ENCODE results near the gene ITPR3. TPM values are rescaled to one million over a fixed set of nuclear protein-coding genes. Genes with fewer than 3 reads are reported as not detected.

The ITPR3 gene
- 9.0 and 11.4 TPM in 2 replicates for total RNA-seq (2014; rRNA removed; shearing (Covaris generic))

DNA sequence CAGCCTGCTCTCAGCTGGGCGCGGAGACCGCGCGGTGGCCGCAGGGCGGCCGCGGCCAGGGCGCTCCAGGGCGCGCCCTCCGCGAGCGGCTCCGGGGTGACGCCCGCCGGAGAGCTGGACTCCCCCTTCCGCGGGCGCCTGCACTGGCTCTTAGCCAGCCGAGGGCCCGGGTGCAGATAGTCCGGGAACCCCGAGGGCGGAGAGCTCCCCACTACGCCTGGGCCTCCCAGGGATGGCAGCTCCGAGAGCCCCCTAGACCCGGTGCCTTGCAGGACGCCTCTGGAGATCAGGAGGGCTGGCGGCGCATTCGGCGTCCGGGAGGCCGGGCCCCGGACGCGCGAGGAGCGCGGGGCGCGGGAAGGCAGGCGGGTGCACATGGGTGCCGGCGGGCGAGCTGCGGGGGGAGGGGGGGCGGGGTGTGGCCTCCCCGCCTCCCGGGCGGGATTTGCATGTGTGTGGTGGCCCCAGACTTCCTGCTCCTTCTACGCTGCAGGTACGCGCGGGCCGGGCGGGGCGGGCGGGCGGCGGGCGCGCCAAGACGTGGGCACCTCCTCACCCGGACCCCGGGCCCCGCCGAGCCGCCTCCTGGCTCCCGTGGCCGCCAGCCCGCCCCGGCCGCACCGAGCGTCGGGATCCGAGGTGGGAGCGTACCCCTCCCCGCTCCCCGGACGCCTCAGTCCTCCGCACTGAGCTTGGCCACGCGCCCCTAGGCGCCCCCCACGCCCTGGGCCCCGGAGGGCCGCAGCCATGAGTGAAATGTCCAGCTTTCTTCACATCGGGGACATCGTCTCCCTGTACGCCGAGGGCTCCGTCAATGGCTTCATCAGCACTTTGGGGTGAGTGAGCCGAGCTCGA is at the start of gene ITPR3:
Gene ITPR3, plus strand, starts transcription at position 467 of the 855 bp plus-strand sequence. Its CDS starts 281 bp downstream, at position 748.
- peak in 1 of 2 experiments; percentile 73 for DNase-seq (ENCODE audit: low read depth in 1 of 2, low spot score in 2 of 2)
- peak within 1 kb of the TSS; percentile 36 for H3K27ac ChIP-seq
- peaks cover 18% of the 10 kb centered on the region for H3K4me1 ChIP-seq (replicated peaks)
- peaks cover 14% of the 10 kb centered on the region for H3K36me3 ChIP-seq
- no peaks in the 10 kb centered on the region for H3K27me3 ChIP-seq (replicated peaks)
- H3K4me3 ChIP-seq: peak within 1 kb of the TSS; percentile 75
- no peaks in the 10 kb centered on the region for H3K9me3 ChIP-seq (replicated peaks)

DNA sequence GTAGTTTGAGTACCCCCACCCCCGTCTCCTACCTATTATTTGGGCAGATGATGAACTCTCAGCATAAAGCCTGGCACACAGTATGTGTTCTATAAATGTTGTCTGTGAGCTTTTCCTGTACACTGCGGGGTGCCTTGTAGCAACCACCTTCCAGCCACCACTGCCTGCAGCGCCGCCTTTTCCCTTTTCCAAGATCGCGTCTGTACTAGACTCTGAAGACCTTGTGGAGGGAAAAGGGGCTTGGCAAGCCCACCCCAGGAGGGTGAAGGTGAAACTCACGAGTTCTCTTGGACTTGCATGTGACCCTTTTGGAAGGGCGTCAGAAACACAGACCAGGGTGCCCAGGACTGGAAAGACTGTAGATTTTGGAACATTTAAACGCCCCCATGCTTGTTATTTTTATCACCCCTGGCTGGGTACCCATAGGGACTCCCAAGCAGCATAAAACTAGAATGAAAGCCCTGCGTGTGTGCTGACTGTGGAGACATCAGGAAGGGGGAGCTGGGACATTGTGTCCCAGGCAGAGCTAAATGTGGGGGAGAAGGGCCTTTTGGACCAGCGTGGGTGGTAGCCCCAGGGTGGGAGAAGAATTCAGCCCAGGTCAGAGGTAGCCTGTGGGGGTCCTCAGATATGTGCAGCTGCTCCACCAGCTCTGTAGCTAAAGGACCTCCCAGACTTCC is 49.3 kb upstream of the ITPR3 start:
- Histone ChIP-seq H3K27ac (0 out of 2 replicates have a peak overlapping the region, but pooled peaks have one; percentile 20), H3K4me3 (peak overlapping the region; percentile 40), H3K4me1 (replicated peaks) (peaks cover 7% of the 10 kb centered on the region; the same call in 1 of the 2 replicates), H3K36me3 (peaks cover 27% of the 10 kb centered on the region), H3K9me3 (replicated peaks) (no peaks in the 10 kb centered on the region), H3K27me3 (replicated peaks) (no peaks in the 10 kb centered on the region)
- no peak for DNase-seq (ENCODE audit: low read depth in 1 of 2, low spot score in 2 of 2)

DNA sequence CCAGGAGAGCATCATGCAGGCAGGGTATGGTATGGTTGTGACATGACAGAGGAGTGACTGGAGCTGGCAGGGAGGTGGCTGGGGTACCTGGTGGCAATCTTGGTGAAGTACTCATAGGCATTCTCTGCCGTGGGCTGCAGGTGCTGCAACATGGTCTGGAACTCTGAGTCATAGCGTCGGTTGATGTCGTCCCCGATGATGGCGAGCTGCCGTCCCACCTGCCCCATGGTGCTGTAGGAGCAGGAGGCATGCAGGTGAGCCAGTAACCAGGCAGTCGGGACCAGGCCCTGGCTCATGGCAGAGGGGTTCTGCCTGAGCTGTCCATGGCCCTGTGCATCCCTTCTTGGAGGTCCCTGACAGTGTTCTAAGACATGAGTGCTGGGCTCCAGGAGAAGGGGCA is 45.9 kb upstream of the ITPR3 start:
- H3K27ac ChIP-seq: no peak overlapping the region
- no peaks in the 10 kb centered on the region for H3K27me3 ChIP-seq (replicated peaks)

DNA sequence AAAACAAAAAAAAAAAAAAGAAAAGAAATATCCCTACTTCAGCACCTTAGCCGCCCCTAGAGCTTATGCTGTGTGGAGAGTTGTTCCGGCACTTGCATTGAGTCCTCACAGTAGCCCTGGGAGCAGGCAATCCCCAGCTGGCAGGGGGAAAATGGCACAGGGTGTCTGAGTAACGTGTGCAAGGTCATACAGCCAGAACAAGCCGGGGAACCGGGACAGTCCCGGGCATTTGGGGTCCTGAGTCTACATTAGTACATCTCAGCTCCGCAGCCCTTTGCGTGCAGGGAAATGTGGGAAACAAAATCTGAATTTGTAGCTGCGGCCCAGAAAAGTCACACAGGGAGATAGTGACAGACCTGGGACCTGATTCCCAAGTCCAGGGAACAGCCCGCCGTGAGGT is 44.5 kb upstream of the ITPR3 start:
- H3K27me3 ChIP-seq (replicated peaks): no peaks in the 10 kb centered on the region
- no peak overlapping the region for H3K4me3 ChIP-seq
- no peaks in the 10 kb centered on the region for H3K9me3 ChIP-seq (replicated peaks)
- no peak for DNase-seq (ENCODE audit: low read depth in 1 of 2, low spot score in 2 of 2)
- H3K27ac ChIP-seq: no peak overlapping the region
- peaks cover 52% of the 10 kb centered on the region for H3K36me3 ChIP-seq
- H3K4me1 ChIP-seq (replicated peaks): peaks cover 13% of the 10 kb centered on the region

More for the DNA sequence above, 45.9 kb upstream of the ITPR3 start:
- Histone ChIP-seq H3K36me3 (peaks cover 52% of the 10 kb centered on the region), H3K9me3 (replicated peaks) (no peaks in the 10 kb centered on the region), H3K4me3 (no peak overlapping the region), H3K4me1 (replicated peaks) (peaks cover 14% of the 10 kb centered on the region)
- no peak for DNase-seq (ENCODE audit: low read depth in 1 of 2, low spot score in 2 of 2)

- H3K4me3 ChIP-seq: no peak overlapping the region
- H3K27me3 ChIP-seq (replicated peaks): no peaks in the 10 kb centered on the region
- no peaks in the 10 kb centered on the region for H3K9me3 ChIP-seq (replicated peaks)
- no peak for DNase-seq (ENCODE audit: low read depth in 1 of 2, low spot score in 2 of 2)
- peaks cover 13% of the 10 kb centered on the region for H3K4me1 ChIP-seq (replicated peaks)
- peaks cover 52% of the 10 kb centered on the region for H3K36me3 ChIP-seq
- H3K27ac ChIP-seq: no peak overlapping the region
Observed at GRCh38 chr6:33577106-33577535, 44.0 kb upstream of the ITPR3 start.

DNA sequence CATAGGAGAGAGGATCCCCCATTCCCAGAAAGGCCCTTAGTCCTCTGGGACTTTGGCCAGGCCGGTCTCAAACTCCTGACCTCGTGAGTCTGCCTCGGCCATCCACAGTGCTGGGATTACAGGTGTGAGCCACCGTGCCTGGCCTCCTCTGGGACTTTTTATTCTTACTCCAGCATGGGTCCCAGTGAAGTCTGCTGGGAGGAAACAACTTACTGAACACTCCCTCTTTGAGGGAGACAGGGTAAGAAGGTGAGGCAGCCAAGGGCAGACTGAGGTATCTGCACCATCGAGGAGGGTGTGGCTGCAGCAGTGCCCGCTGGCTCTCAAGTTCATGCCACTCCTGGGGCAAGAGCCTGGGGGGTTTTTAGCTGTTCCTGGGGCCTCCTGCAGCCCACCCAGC is 43.4 kb upstream of the ITPR3 start:
- peaks cover 13% of the 10 kb centered on the region for H3K4me1 ChIP-seq (replicated peaks)
- H3K27ac ChIP-seq: no peak overlapping the region
- no peak for DNase-seq (ENCODE audit: low read depth in 1 of 2, low spot score in 2 of 2)
- H3K9me3 ChIP-seq (replicated peaks): no peaks in the 10 kb centered on the region
- no peak overlapping the region for H3K4me3 ChIP-seq
- no peaks in the 10 kb centered on the region for H3K27me3 ChIP-seq (replicated peaks)
- peaks cover 52% of the 10 kb centered on the region for H3K36me3 ChIP-seq

DNA sequence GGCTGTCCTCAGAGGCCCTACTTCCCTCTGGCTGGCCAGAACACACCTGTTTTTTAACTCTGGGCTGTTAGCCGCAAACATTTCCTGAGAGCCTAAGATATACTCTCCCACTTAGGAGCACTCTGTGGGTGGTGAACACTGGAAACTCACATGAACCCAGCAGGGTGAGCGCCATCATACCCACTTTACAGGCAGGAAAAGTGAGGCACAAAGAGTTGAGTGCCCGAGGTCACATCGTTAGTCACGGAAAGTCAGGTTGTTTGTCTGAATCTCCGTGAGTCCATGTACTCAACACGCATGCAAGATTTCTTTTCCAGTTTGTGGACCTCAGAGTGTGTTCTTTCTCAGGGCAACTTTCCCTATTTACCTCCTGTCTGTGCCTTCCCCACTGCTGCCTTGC is 43.0 kb upstream of the ITPR3 start:
- Histone ChIP-seq H3K4me1 (replicated peaks) (peaks cover 13% of the 10 kb centered on the region), H3K4me3 (no peak overlapping the region), H3K27ac (no peak overlapping the region), H3K27me3 (replicated peaks) (no peaks in the 10 kb centered on the region), H3K36me3 (peaks cover 52% of the 10 kb centered on the region), H3K9me3 (replicated peaks) (no peaks in the 10 kb centered on the region)
- no peak for DNase-seq (ENCODE audit: low read depth in 1 of 2, low spot score in 2 of 2)

DNA sequence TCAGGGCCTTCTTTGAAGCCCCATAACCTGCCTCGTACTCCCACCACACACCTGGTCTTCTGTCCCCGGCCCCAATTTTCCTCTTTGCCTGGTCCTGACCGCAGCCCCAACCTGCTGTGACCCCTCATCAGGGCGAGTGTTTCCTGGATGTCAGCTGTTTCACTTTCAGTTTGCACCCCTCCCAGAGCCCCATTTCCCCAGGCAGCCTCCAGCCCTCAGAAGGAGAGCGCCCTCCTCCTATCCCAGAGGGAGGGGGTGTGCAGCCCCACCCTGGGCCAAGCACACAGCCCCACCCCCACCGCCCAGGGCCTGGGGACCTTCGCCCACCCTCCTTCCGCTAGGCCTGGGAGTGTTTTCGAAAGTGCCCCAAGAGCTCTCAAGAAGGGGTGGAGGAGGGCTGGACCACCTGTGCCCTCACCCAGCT is 42.5 kb upstream of the ITPR3 start:
- H3K36me3 ChIP-seq: peaks cover 52% of the 10 kb centered on the region
- DNase-seq (ENCODE audit: low read depth in 1 of 2, low spot score in 2 of 2): no peak
- peaks cover 13% of the 10 kb centered on the region for H3K4me1 ChIP-seq (replicated peaks)
- no peaks in the 10 kb centered on the region for H3K9me3 ChIP-seq (replicated peaks)
- H3K27me3 ChIP-seq (replicated peaks): no peaks in the 10 kb centered on the region
- no peak overlapping the region for H3K27ac ChIP-seq
- H3K4me3 ChIP-seq: peak overlapping the region; percentile 66; the same call in 1 of the 2 replicates

GRCh38 chr6:33579828-33580714 is 41.1 kb upstream of the ITPR3 start, which contains the start of gene BAK1:
BAK1 (minus strand) TSS chr6:33580276; CDS start chr6:33577604, 2,672 bp downstream.
- H3K4me1 ChIP-seq (replicated peaks): peaks cover 13% of the 10 kb centered on the region
- H3K27ac ChIP-seq: peak within 1 kb of the TSS; percentile 38

GRCh38 chr6:33581186-33581585 is 39.9 kb upstream of the ITPR3 start:
- no peaks in the 10 kb centered on the region for H3K9me3 ChIP-seq (replicated peaks)

More at GRCh38 chr6:33579828-33580714, 41.1 kb upstream of the ITPR3 start, which contains the start of gene BAK1:
- Histone ChIP-seq H3K36me3 (peaks cover 37% of the 10 kb centered on the region), H3K4me3 (peak within 1 kb of the TSS; percentile 66), H3K9me3 (replicated peaks) (no peaks in the 10 kb centered on the region), H3K27me3 (replicated peaks) (no peaks in the 10 kb centered on the region)
- peak; percentile 84 to 94 for DNase-seq (ENCODE audit: low read depth in 1 of 2, low spot score in 2 of 2)

GRCh38 chr6:33583591-33584155 is 37.4 kb upstream of the ITPR3 start:
- H3K27me3 ChIP-seq (replicated peaks): no peaks in the 10 kb centered on the region
- H3K27ac ChIP-seq: no peak overlapping the region
- H3K9me3 ChIP-seq (replicated peaks): no peaks in the 10 kb centered on the region

More at GRCh38 chr6:33581186-33581585, 39.9 kb upstream of the ITPR3 start:
- H3K4me1 ChIP-seq (replicated peaks): peaks cover 18% of the 10 kb centered on the region
- H3K36me3 ChIP-seq: peaks cover 27% of the 10 kb centered on the region
- DNase-seq (ENCODE audit: low read depth in 1 of 2, low spot score in 2 of 2): no peak
- H3K27ac ChIP-seq: no peak overlapping the region
- no peak overlapping the region for H3K4me3 ChIP-seq
- no peaks in the 10 kb centered on the region for H3K27me3 ChIP-seq (replicated peaks)

DNA sequence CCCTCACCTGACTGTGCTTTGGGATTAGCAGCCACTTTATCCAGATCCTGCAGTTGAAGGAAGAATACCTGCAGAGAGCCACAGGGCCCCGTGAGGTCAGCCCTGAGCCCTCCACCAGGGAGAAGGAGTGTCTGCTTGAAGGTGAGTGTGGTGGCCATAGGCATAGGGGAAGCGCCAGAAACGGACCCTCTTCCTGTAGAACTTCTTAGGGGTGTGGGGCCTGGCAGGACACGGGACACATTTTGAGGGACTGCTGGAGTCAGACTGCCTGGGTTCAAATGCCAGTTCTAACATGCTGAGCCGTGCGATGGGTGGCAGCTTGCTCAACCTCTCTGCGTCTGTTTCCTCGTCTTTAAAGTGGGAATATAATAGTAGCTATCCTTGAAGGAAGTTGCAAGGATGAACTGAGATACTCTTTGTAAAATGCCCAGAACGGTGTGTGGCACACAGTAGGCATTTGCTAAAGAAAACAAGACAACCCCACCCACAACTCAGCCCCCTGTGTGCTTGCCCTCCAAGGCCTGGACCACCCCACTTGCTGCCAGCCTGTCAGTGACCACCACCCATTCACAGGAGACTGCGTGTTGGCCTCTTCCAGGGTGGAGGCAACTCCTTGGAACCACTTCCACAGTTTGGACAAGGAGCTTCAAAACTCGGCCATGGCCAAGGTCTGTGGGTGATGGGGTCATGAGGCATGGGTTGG is 36.3 kb upstream of the ITPR3 start:
- Histone ChIP-seq H3K36me3 (peaks cover under 1% of the 10 kb centered on the region; the same call in 1 of the 2 replicates), H3K27me3 (replicated peaks) (no peaks in the 10 kb centered on the region), H3K4me1 (replicated peaks) (peaks cover 14% of the 10 kb centered on the region), H3K27ac (no peak overlapping the region), H3K4me3 (no peak overlapping the region), H3K9me3 (replicated peaks) (no peaks in the 10 kb centered on the region)
- DNase-seq (ENCODE audit: low read depth in 1 of 2, low spot score in 2 of 2): no peak

More at GRCh38 chr6:33583591-33584155, 37.4 kb upstream of the ITPR3 start:
- Histone ChIP-seq H3K36me3 (peaks cover 6% of the 10 kb centered on the region; the same call in 1 of the 2 replicates), H3K4me3 (no peak overlapping the region), H3K4me1 (replicated peaks) (peaks cover 16% of the 10 kb centered on the region)
- no peak for DNase-seq (ENCODE audit: low read depth in 1 of 2, low spot score in 2 of 2)

Measured in SJSA1 (cell line).